ENCODE results near the gene HIBADH.

Gene HIBADH

GRCh38 chr7:27575613-27576012, 87.1 kb downstream of the HIBADH start:
- DNase-seq (ENCODE audit: low read depth, low spot score), result no peak
- H3K4me3 ChIP-seq (ENCODE audit: low read length), result no peak overlapping the region

GRCh38 chr7:27569106-27569505, 93.6 kb downstream of the HIBADH start:
- H3K4me3 ChIP-seq (ENCODE audit: low read length), result no peak overlapping the region

GRCh38 chr7:27567266-27567665, 95.4 kb downstream of the HIBADH start:
- H3K4me3 ChIP-seq (ENCODE audit: low read length), result no peak overlapping the region
- no peak for DNase-seq (ENCODE audit: low read depth, low spot score)

More at GRCh38 chr7:27569106-27569505, 93.6 kb downstream of the HIBADH start:
- DNase-seq (ENCODE audit: low read depth, low spot score), result no peak

GRCh38 chr7:27564881-27565482, 97.7 kb downstream of the HIBADH start:
- H3K4me3 ChIP-seq (ENCODE audit: low read length), result no peak overlapping the region
- DNase-seq (ENCODE audit: low read depth, low spot score), result no peak

GRCh38 chr7:27560706-27561235, 101.9 kb downstream of the HIBADH start:
- DNase-seq (ENCODE audit: low read depth, low spot score), result no peak
- H3K4me3 ChIP-seq (ENCODE audit: low read length), result no peak overlapping the region

- no peak for DNase-seq (ENCODE audit: low read depth, low spot score)
Measured at GRCh38 chr7:27555670-27556069, 107.0 kb downstream of the HIBADH start.

GRCh38 chr7:27554826-27555225, 107.9 kb downstream of the HIBADH start:
- no peak for DNase-seq (ENCODE audit: low read depth, low spot score)
- H3K4me3 ChIP-seq (ENCODE audit: low read length), result no peak overlapping the region

More at GRCh38 chr7:27555670-27556069, 107.0 kb downstream of the HIBADH start:
- H3K4me3 ChIP-seq (ENCODE audit: low read length), result no peak overlapping the region

- DNase-seq (ENCODE audit: low read depth, low spot score), result no peak
- H3K4me3 ChIP-seq (ENCODE audit: low read length), result no peak overlapping the region
Measured at GRCh38 chr7:27553273-27553672, 109.4 kb downstream of the HIBADH start.

- no peak for DNase-seq (ENCODE audit: low read depth, low spot score)
- H3K4me3 ChIP-seq (ENCODE audit: low read length), result no peak overlapping the region
Measured at GRCh38 chr7:27551803-27552400, 110.8 kb downstream of the HIBADH start.

- no peak for DNase-seq (ENCODE audit: low read depth, low spot score)
- H3K4me3 ChIP-seq (ENCODE audit: low read length), result no peak overlapping the region
Measured at GRCh38 chr7:27549606-27550005, 113.1 kb downstream of the HIBADH start.

- DNase-seq (ENCODE audit: low read depth, low spot score), result no peak
- H3K4me3 ChIP-seq (ENCODE audit: low read length), result no peak overlapping the region
Measured at GRCh38 chr7:27548304-27548703, 114.4 kb downstream of the HIBADH start.

- H3K4me3 ChIP-seq (ENCODE audit: low read length), result no peak overlapping the region
- no peak for DNase-seq (ENCODE audit: low read depth, low spot score)
Measured at GRCh38 chr7:27547401-27547800, 115.3 kb downstream of the HIBADH start.

- H3K4me3 ChIP-seq (ENCODE audit: low read length), result no peak overlapping the region
- DNase-seq (ENCODE audit: low read depth, low spot score), result no peak
Measured at GRCh38 chr7:27546610-27547009, 116.1 kb downstream of the HIBADH start.

- no peak for DNase-seq (ENCODE audit: low read depth, low spot score)
- no peak overlapping the region for H3K4me3 ChIP-seq (ENCODE audit: low read length)
Measured at GRCh38 chr7:27535795-27536194, 126.9 kb downstream of the HIBADH start.

GRCh38 chr7:27533652-27534081, 129.0 kb downstream of the HIBADH start:
- no peak overlapping the region for H3K4me3 ChIP-seq (ENCODE audit: low read length)

GRCh38 chr7:27532314-27532713, 130.4 kb downstream of the HIBADH start:
- no peak overlapping the region for H3K4me3 ChIP-seq (ENCODE audit: low read length)
- no peak for DNase-seq (ENCODE audit: low read depth, low spot score)

More at GRCh38 chr7:27533652-27534081, 129.0 kb downstream of the HIBADH start:
- no peak for DNase-seq (ENCODE audit: low read depth, low spot score)

- DNase-seq (ENCODE audit: low read depth, low spot score), result no peak
- H3K4me3 ChIP-seq (ENCODE audit: low read length), result no peak overlapping the region
Measured at GRCh38 chr7:27527348-27527714, 135.4 kb downstream of the HIBADH start.

- no peak for DNase-seq (ENCODE audit: low read depth, low spot score)
- no peak overlapping the region for H3K4me3 ChIP-seq (ENCODE audit: low read length)
Measured at GRCh38 chr7:27526611-27527347, 135.9 kb downstream of the HIBADH start.

- H3K4me3 ChIP-seq (ENCODE audit: low read length), result no peak overlapping the region
- no peak for DNase-seq (ENCODE audit: low read depth, low spot score)
Measured at GRCh38 chr7:27526131-27526530, 136.6 kb downstream of the HIBADH start.

GRCh38 chr7:27523321-27523720, 139.4 kb downstream of the HIBADH start:
- no peak for DNase-seq (ENCODE audit: low read depth, low spot score)

More at GRCh38 chr7:27523321-27523720, 139.4 kb downstream of the HIBADH start:
- no peak overlapping the region for H3K4me3 ChIP-seq (ENCODE audit: low read length)
